Testis (tissue), 3 donors: Measurements from ENCODE around the gene STXBP6. TPM values are rescaled to one million over a fixed set of nuclear protein-coding genes. Genes with fewer than 3 reads are reported as not detected.

Experiments used
- DNase-seq: peaks from one replicate; pipeline ENCODE4 v3.0.0-alpha.2; 2019
- H3K27ac ChIP-seq, 2 donors: fragments of 200-600 bp; sonication (generic); one replicate each; pipeline ENCODE4 v1.5.1; 2019
- H3K27me3 ChIP-seq: fragments of 200-600 bp; sonication (generic); one replicate; pipeline ENCODE4 v1.5.1; 2019
- H3K36me3 ChIP-seq: fragments of 200-600 bp; sonication (generic); one replicate; pipeline ENCODE4 v1.5.1; 2017; ENCODE audit warnings: low read depth; ENCODE audit errors: missing control alignments
- H3K4me1 ChIP-seq: fragments of 200-600 bp; sonication (generic); one replicate; pipeline ENCODE4 v1.5.1; 2019
- H3K4me3 ChIP-seq, 2 donors: fragments of 200-600 bp; sonication (generic); one replicate each; pipeline ENCODE4 v1.5.1; 2017 to 2019
- H3K9me3 ChIP-seq: fragments of 200-600 bp; sonication (generic); one replicate; pipeline ENCODE4 v1.5.1; 2017
- CTCF ChIP-seq, 3 experiments: fragments of 450-650 bp in 2 of 3; fragments of 200-600 bp in 1 of 3; sonication (generic) in 1 of 3; IDR thresholded peaks; one replicate each; pipeline ENCODE4 v1.5.1; 2016 to 2019; ENCODE audit warnings: antibody characterized with exemption in 3 of 3, mild to moderate bottlenecking in 2 of 3, moderate library complexity in 1 of 3
- POLR2A ChIP-seq: fragments of 450-650 bp; IDR thresholded peaks from one replicate; pipeline ENCODE4 v1.6.1; 2017; ENCODE audit warnings: antibody characterized with exemption, mild to moderate bottlenecking, moderate library complexity
- WGBS, 2 donors: methylation state at CpG; one replicate each; pipeline ENCODE4 v1.1.5; 2018; 5-methylcytosine and 5-hydroxymethylcytosine counted together
- intact Hi-C: fragments of 100-400 bp; cut with DNase I; formaldehyde crosslinking; loops from one replicate; pipeline ENCODE4 v1.15.1; 2023; ENCODE audit warnings: low total_unique reads
- polyA plus RNA-seq: library from polyadenylated mRNA; stranded (reverse); fragments of 350-450 nt; fragmentation: Illumina TruSeq; extraction: RNeasy Lipid Tissue Mini Kit (QIAGEN cat#74804); gene quantifications from one replicate; pipeline ENCODE4 v1.2.3, GENCODE V29; 2014; ENCODE audit warnings: low read depth, low replicate concordance; ENCODE audit not compliant: insufficient read depth
- total RNA-seq, 2 donors: library from RNA; depleted of rRNA; stranded (reverse); fragments of >200 nt; gene quantifications; one replicate each; pipeline ENCODE4 v1.2.3, GENCODE V29; 2016

STXBP6 gene
- total and polyA plus RNA-seq, 3 donors from 2014 or later: 4.7 to 11.3 (median 8.6) TPM

- H3K9me3 ChIP-seq: no peaks in the 10 kb centered on the region
- H3K4me3 ChIP-seq: no peak overlapping the region
- no peak for TF ChIP-seq CTCF (IDR thresholded peaks at IDR 0.05)
- no peak for TF ChIP-seq POLR2A
- no peaks in the 10 kb centered on the region for H3K27me3 ChIP-seq
- DNase-seq: no peak
- intact Hi-C loops: no loop called here
- no peak overlapping the region for H3K27ac ChIP-seq
- peaks cover 3% of the 10 kb centered on the region for H3K4me1 ChIP-seq
- H3K36me3 ChIP-seq: no peaks in the 10 kb centered on the region
- WGBS, 2 donors: 75 to 87% methylated on average over 2 of the region's 2 CpGs
These were observed 37.0 kb upstream of the STXBP6 start for GRCh38 chr14:25086821-25087396.

DNA sequence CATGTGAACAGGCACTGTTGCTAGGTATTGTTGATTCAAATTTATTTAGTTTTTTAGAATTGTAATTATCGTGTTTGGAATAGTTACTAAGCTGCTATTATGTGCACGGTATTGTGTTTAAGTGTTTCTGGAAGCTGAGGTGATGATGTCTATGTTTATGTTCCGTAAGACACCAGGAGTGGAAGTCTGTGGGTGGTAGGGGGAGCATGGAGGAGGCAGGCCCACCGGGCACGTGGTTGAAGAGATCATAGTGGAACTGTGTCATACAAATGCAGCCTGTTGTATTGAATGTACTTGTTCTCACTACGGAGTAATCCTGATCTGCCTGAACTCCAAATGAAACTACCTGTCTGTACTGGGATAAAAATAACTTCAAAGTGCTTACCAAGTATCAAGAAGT, 36.1 kb upstream of the STXBP6 start:
- WGBS, 2 donors: 77 to 84% methylated on average over 6 of the region's 6 CpGs
- DNase-seq: no peak
- intact Hi-C loops: no loop called here
- Histone ChIP-seq H3K4me3 (no peak overlapping the region), H3K36me3 (no peaks in the 10 kb centered on the region), H3K27me3 (no peaks in the 10 kb centered on the region), H3K4me1 (no peaks in the 10 kb centered on the region), H3K9me3 (no peaks in the 10 kb centered on the region), H3K27ac (no peak overlapping the region)
- TF ChIP-seq POLR2A (no peak), CTCF (IDR thresholded peaks at IDR 0.05) (no peak)

- no peaks in the 10 kb centered on the region for H3K27me3 ChIP-seq
- H3K4me1 ChIP-seq: no peaks in the 10 kb centered on the region
- DNase-seq: no peak
- intact Hi-C loops: no loop called here
- no peak overlapping the region for H3K4me3 ChIP-seq
- WGBS, 2 donors: 77 to 95% methylated on average over 2 of the region's 2 CpGs
- TF ChIP-seq POLR2A: no peak
- TF ChIP-seq CTCF (IDR thresholded peaks at IDR 0.05): no peak
- no peaks in the 10 kb centered on the region for H3K36me3 ChIP-seq
- no peaks in the 10 kb centered on the region for H3K9me3 ChIP-seq
- no peak overlapping the region for H3K27ac ChIP-seq
These were observed 30.7 kb upstream of the STXBP6 start for GRCh38 chr14:25080682-25081081.

- Histone ChIP-seq H3K36me3 (no peaks in the 10 kb centered on the region), H3K27me3 (no peaks in the 10 kb centered on the region), H3K4me1 (no peaks in the 10 kb centered on the region), H3K9me3 (no peaks in the 10 kb centered on the region), H3K27ac (no peak overlapping the region), H3K4me3 (no peak overlapping the region)
- WGBS, 2 donors: 97 to 100% methylated on average over 1 of the region's 1 CpG
- DNase-seq: no peak
- TF ChIP-seq CTCF (IDR thresholded peaks at IDR 0.05) (no peak), POLR2A (no peak)
- intact Hi-C loops: no loop called here
These were observed 29.4 kb upstream of the STXBP6 start for GRCh38 chr14:25079311-25079710.

DNA sequence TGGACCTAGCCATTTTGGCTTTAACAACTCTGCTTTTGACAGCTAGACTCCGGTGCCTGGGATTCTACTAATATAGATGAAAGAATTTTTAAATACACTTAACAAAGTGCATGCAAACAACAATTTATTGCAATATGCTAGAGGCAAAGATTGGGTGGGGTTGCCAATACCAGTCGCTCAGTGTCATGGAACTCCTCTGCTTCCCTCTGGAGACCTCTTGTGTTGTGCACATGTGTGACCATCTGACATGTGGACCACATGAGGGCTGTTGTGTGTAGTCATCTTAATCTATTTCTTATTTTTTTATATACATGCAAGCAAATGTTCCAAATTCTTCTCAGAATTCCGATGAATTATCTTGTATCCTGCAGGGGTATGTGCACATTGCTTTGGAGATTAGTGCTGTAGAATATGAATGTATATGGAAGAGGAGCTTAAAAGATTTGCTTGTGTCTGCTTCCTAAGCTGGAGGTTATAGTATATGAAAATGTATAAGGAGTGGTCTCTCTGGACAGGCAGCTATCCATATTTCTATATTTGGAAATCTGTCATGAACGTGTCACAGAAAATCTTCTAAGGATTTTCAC, 24.2 kb upstream of the STXBP6 start:
- Histone ChIP-seq H3K9me3 (no peaks in the 10 kb centered on the region), H3K36me3 (no peaks in the 10 kb centered on the region), H3K4me3 (no peak overlapping the region), H3K27ac (no peak overlapping the region), H3K27me3 (no peaks in the 10 kb centered on the region), H3K4me1 (no peaks in the 10 kb centered on the region)
- TF ChIP-seq POLR2A (no peak), CTCF (IDR thresholded peaks at IDR 0.05) (no peak)
- intact Hi-C loops: no loop called here
- 82 to 84% methylated on average over 4 of the region's 4 CpGs for WGBS, 2 donors
- DNase-seq: no peak
